HG02623 (cell line): ENCODE measurements around the gene NUP62CL.
A peak's percentile ranks its signal among the peaks of the same experiment; 100 is the strongest.

Source experiments
- ATAC-seq: cut with Tn5 transposase; IDR thresholded peaks from one replicate; pipeline ENCODE4 v1.9.1; 2021; ENCODE audit warnings: moderate library complexity; ENCODE audit not compliant: unreplicated experiment

The NUP62CL gene

GRCh38 chrX:107154787-107155620 lies 51.2 kb downstream of the NUP62CL start:
- no peak for ATAC-seq

DNA sequence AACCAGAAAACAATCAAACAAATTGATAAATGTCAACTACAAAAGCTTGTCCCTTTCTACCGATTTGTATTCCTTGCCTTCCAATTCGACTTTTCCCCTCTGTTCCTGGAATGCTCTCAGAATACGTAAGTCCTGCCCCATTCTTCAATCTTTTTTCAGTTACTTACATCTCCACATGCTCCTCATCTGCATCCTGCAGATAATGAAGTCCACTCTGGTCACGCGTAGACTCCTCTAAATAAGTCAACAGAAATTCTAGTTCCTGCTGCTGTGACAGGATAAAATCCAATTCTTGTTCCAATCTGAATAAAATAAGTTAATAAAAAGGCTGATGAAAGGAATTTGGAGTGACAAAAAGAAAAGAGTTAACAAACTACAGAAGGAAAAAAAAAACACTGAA lies 53.2 kb downstream of the NUP62CL start:
- no peak for ATAC-seq

DNA sequence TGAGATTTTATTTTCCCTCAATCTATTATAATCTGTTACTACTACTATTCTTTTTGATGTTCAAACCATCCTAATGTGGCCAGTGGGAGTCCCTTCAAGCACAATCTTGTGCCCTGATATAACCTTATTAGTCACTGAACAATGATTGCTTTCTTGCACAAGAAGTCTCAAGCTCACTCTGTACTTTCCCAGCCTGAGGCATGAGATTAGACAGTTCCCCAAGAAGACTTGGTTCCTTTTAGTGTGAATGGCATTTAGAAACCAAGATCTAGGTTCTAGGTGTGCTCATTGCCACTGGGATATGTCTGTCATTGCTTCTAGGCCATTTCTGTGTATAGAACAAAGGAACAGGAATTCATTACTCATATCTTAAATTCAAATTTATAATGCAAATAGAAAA lies 59.6 kb downstream of the NUP62CL start:
- ATAC-seq, result no peak

DNA sequence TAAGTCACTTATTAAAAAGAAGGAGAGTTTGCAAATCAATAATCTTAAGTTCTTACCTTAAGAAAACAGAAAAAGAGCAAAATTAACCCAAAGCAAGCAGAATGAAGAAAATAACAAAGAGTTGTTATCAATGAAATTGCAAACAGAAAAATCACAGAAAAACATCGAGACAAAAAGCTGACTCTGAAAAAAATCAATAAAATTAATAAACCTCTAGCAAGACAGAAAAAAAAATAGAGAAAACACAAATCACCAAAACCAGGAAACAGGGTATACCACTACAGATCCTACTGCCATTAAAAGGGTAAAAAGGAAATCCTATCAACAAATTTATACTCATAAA lies 70.3 kb downstream of the NUP62CL start:
- ATAC-seq, result no peak

GRCh38 chrX:107135049-107135964 lies 70.9 kb downstream of the NUP62CL start:
- no peak for ATAC-seq

- ATAC-seq, result no peak
These were observed 82.5 kb downstream of the NUP62CL start for GRCh38 chrX:107123750-107124149.

DNA sequence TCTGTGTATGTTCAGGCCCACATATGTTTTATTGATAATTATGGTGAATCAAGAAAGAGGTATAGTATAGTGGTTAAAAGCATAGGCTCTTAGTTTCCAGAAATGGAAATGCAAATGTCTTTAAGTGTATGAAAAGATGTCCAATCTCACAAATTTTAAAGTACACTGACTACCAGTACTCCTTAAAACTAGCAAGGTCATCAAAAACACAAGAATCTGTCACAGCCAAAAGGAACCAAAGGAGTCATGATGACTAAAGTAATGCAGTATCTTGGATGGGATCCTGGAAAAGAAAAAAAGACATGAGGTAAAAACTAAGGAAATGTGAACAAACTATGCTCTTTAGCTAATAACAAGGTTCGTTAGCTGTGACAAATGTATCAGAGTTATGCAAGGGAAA lies 87.0 kb downstream of the NUP62CL start:
- ATAC-seq, result no peak

DNA sequence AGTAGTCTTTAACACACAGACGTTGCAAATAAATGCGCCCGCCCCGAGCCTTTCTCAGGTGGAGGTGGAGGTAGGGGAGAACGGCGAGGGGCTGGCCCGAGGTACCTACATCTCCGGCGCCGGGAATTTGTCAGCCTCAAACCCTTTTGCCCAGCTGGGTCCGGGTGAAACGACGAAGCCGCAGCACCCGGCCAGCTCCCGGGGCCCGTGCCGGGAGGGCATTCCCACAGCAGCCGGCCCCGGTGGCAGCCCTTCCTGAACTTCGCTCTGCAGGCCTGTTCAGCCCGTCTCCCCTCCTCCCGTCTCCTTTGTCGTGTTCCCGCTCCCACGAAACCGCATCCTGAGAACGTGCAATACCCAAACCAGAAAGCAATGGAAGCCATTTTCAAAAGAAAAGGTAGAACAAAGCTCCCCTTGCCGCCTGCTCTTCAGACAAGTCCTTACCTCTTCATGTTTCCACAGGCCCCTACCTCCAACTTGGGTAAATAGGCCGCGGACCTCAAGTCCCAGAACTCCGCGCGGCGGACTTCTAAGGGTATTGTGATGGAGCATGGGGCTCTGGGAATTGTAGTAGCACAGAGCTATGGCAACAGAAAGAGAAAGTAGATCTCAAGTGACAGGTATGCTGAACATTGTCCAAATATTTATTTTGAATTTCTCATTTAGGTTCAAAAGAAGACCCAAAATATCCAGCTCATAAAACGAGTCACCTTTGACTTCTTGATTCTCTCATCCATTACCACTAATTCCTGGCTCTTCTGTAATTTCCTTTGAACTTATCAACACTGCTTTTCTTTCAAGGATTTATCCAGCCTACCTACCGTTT lies 87.7 kb downstream of the NUP62CL start, which contains the start of gene RBM41:
RBM41 (minus strand) TSS at position 501 of the 826 bp plus-strand sequence; CDS start at position 452, 49 bp downstream.
- ATAC-seq, result peak; percentile 100

- peak; percentile 12 for ATAC-seq
These were observed 88.3 kb downstream of the NUP62CL start for GRCh38 chrX:107117993-107118321.

- ATAC-seq, result no peak
These were observed 98.8 kb downstream of the NUP62CL start for GRCh38 chrX:107107459-107107858.

- no peak for ATAC-seq
These were observed 103.3 kb downstream of the NUP62CL start for GRCh38 chrX:107102980-107103379.

GRCh38 chrX:107076158-107076557 lies 130.1 kb downstream of the NUP62CL start:
- no peak for ATAC-seq
